Heart left ventricle (tissue), 16 donors: Measurements from ENCODE around the gene EFNA5. TPM values are rescaled to one million over a fixed set of nuclear protein-coding genes. Genes with fewer than 3 reads are reported as not detected.

Source experiments
- ATAC-seq, 4 donors: fragments of 200-7000 bp; cut with Tn5 transposase; one replicate each; pipeline ENCODE4 v1.9.1; 2020 to 2022; ENCODE audit warnings: moderate library complexity in 4 of 4, mild to moderate bottlenecking in 3 of 4, moderate number of reproducible peaks in 1 of 4
- DNase-seq, 5 donors: peaks; one replicate each; pipeline ENCODE4 v3.0.0-alpha.2; 2020
- H3K27ac ChIP-seq, 12 donors: fragments of 200-600 bp; sonication (generic) in 4 of 12; one replicate each; pipeline versions ENCODE4 v1.5.0 to v1.8.0; 2016 to 2022; ENCODE audit warnings: mild to moderate bottlenecking in 2 of 12
- H3K27me3 ChIP-seq, 9 donors: fragments of 200-600 bp; sonication (generic) in 2 of 9; one replicate each; pipeline versions ENCODE4 v1.5.1 to v1.8.0; 2016 to 2022; ENCODE audit warnings: mild to moderate bottlenecking in 3 of 9
- H3K36me3 ChIP-seq, 9 donors: fragments of 200-600 bp; sonication (generic) in 2 of 9; one replicate each; pipeline versions ENCODE4 v1.5.0 to v1.8.0; 2018 to 2022; ENCODE audit warnings: mild to moderate bottlenecking in 2 of 9
- H3K4me1 ChIP-seq, 12 donors: fragments of 200-600 bp; sonication (generic) in 4 of 12; one replicate each; pipeline versions ENCODE4 v1.5.0 to v1.8.0; 2016 to 2022; ENCODE audit warnings: mild to moderate bottlenecking in 3 of 12
- H3K4me3 ChIP-seq, 12 donors: fragments of 200-600 bp; sonication (generic) in 4 of 12; one replicate each; pipeline versions ENCODE4 v1.5.0 to v1.8.0; 2017 to 2022; ENCODE audit warnings: mild to moderate bottlenecking in 9 of 12, moderate library complexity in 4 of 12
- H3K9me3 ChIP-seq, 12 donors: fragments of 200-600 bp; sonication (generic) in 4 of 12; one replicate each; pipeline versions ENCODE4 v1.5.0 to v1.8.0; 2016 to 2022; ENCODE audit warnings: mild to moderate bottlenecking in 1 of 12
- CTCF ChIP-seq, 12 donors: fragments of 200-600 bp; sonication (generic) in 4 of 12; IDR thresholded peaks; one replicate each; pipeline versions ENCODE4 v1.5.0 to v1.8.0; 2018 to 2022; ENCODE audit warnings: antibody characterized with exemption in 12 of 12, mild to moderate bottlenecking in 5 of 12
- POLR2A ChIP-seq, 2 donors: fragments of 450-650 bp; IDR thresholded peaks; one replicate each; pipeline ENCODE4 v1.6.1; 2017; ENCODE audit warnings: antibody characterized with exemption in 2 of 2, mild to moderate bottlenecking in 2 of 2, moderate library complexity in 2 of 2
- WGBS, 4 donors: extraction: QIAGEN DNeasy Blood & Tissue Kit in 2 of 4; methylation state at CpG; one replicate each; pipeline versions ENCODE4 v1.1.5 to v1.1.7; 2013 to 2018; 5-methylcytosine and 5-hydroxymethylcytosine counted together
- intact Hi-C, 10 donors: fragments of 100-400 bp; cut with DNase I; formaldehyde crosslinking; loops; one replicate each; pipeline versions ENCODE4 v1.11.1 to v1.14.2; 2022
- polyA plus RNA-seq, 2 donors: library from polyadenylated mRNA; stranded (reverse); fragments of 200-250 nt; gene quantifications; one replicate each; pipeline ENCODE4 v1.2.3, GENCODE V29; 2013
- total RNA-seq, 9 donors: library from RNA; depleted of rRNA in 2 of 9; stranded (reverse); fragments of >200 nt in 2 of 9; fragmentation: NEBNext Ultra II Directional in 3 of 9; extraction: Animal tissue kit (Norgen Biotek cat#: 25700) in 3 of 9; gene quantifications; one replicate each; pipeline versions ENCODE4 v1.1.0 to v1.2.4, GENCODE V29; 2016 to 2023
- donor health status: ischemic (EF 13 %, LVEDD 7.1; RV severe dilation, severe dysfunction).
- donor health status: healthy with polysubstance abuse.
- donor health status: DM: no; HTN: yes; CAD: no.
- donor health status: DM: no; HTN: no; CAD: no.
- donor health status: ischemic (EF 25% LVEDD 6.9; RV normal size, moderate dysfunction).
- donor health status: ischemic (EF 25% LVEDD 5.7; RV mildly dilated, moderate dysfunction).
- donor health status: healthy.
- donor health status: DM: yes; HTN: yes; CAD: no.
- donor health status: ischemic (EF 35%, LVEDD 5.7; RV mildly dilated, moderate dysfunction).
- donor health status: nonischemic (EF 11% LVEDD 7.7; RV severe dilation, severe dysfunction).
- donor health status: DM: yes; HTN: yes; CAD: no.
- donor health status: PGD.
- donor health status: ischemic (EF 29% LVEDD 5.4; RV normal size, mild dysfunction).
- donor health status: nonischemic (EF 23%, LVEDD 6.1; RV moderate dilation, normal function).

Gene EFNA5
- total and polyA plus RNA-seq, 11 donors: 6.1 to 58.4 (median 28.3) TPM

- TF ChIP-seq CTCF (IDR thresholded peaks at IDR 0.05) (no peak), POLR2A (IDR thresholded peaks at IDR 0.05) (no peak)
- Histone ChIP-seq H3K27me3 (peaks cover 0 to 5% (median 0%) of the 10 kb centered on the region in 9 donors), H3K36me3 (no peaks in the 10 kb centered on the region), H3K4me3 (peak overlapping the region in 3 of 12 donors; percentile 43 to 50 (median 47)), H3K9me3 (no peaks in the 10 kb centered on the region), H3K4me1 (peaks cover 0 to 60% (median 19%) of the 10 kb centered on the region in 12 donors), H3K27ac (peak overlapping the region in 11 of 12 donors; percentile 6 to 89 (median 81))
- no peak for DNase-seq
- peak in 3 of 4 donors; percentile 34 to 56 (median 41) for ATAC-seq
- intact Hi-C loops: loop anchor here in 7 of 10 donors (5.0 to 10.0 kb wide), 5 partner anchors 99 to 468 kb away; partner anchors contain the start of gene EFNA5 (in 7 of the 7)
- whole genome bisulfite sequencing, 4 donors: 70 to 84% (median 76%) methylated on average over 8 of the region's 8 CpGs
These were observed 97.9 kb downstream of the EFNA5 start for GRCh38 chr5:107572715-107573368.

GRCh38 chr5:107571621-107572536 lies 98.9 kb downstream of the EFNA5 start:
- peaks cover 0 to 5% (median 0%) of the 10 kb centered on the region in 9 donors for H3K27me3 ChIP-seq
- peaks cover 0 to 50% (median 14%) of the 10 kb centered on the region in 12 donors for H3K4me1 ChIP-seq
- intact Hi-C loops: loop anchor here in 7 of 10 donors (5.0 to 10.0 kb wide), 5 partner anchors 100 to 467 kb away; partner anchors contain the start of gene EFNA5 (in 7 of the 7)
- ATAC-seq (peak; percentile 90 to 95 (median 94)), DNase-seq (peak; percentile 88 to 93 (median 90))
- H3K36me3 ChIP-seq: no peaks in the 10 kb centered on the region
- H3K9me3 ChIP-seq: no peaks in the 10 kb centered on the region
- TF ChIP-seq CTCF (IDR thresholded peaks at IDR 0.05): peak; percentile 87 to 96 (median 94)
- TF ChIP-seq POLR2A (IDR thresholded peaks at IDR 0.05): peak in 1 of 2 donors; percentile 19
- H3K4me3 ChIP-seq: peak overlapping the region in 11 of 12 donors; percentile 9 to 60 (median 47)
- WGBS, 4 donors: 2 to 5% (median 4%) methylated on average over 26 of the region's 26 CpGs
- peak overlapping the region in 11 of 12 donors; percentile 47 to 89 (median 81) for H3K27ac ChIP-seq

DNA sequence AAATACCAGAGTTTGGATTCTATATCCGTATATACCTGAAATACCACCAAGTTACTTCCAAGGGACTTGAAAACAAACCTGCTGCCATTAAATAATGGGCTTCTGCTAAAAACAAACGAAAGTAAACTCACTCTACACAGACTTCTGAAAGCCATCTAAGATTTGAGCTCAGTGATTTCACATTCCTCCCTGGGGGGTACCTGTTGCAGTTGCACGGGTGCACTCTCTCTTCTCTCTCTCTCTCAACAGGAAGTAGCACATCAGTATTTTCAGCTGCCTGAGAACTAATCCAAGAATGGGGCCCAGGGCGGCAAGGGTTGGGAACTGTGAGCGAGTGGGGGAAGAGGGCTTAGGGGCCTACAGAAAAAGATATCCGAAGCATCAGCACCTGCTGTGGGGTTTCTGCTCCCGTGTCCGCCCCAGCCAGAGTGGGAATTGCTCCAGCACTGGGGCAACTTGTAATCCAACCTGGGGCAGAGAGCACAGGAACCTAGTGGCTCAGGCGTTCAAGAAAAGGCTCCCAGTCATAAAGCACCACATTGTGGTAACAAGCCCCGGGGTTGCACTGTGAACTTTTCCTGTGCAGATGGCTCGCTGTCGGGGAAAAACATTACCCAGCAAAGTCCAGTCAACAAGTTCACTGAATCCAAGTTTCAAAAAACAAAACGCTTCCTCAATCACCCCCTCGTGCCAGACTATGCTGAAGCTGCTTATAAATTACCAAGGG lies 99.8 kb downstream of the EFNA5 start:
- no peaks in the 10 kb centered on the region for H3K36me3 ChIP-seq
- ATAC-seq (peak in 3 of 4 donors; percentile 5 to 46 (median 33)), DNase-seq (peak in 2 of 5 donors; percentile 35 to 41)
- H3K27me3 ChIP-seq: peaks cover 0 to 5% (median 0%) of the 10 kb centered on the region in 9 donors
- H3K4me1 ChIP-seq: peaks cover 0 to 50% (median 15%) of the 10 kb centered on the region in 12 donors
- intact Hi-C loops: loop anchor here in 7 of 10 donors (5.0 to 10.0 kb wide), 5 partner anchors 101 to 466 kb away; partner anchors contain the start of gene EFNA5 (in 7 of the 7)
- H3K4me3 ChIP-seq: peak overlapping the region in 7 of 12 donors; percentile 28 to 59 (median 47)
- TF ChIP-seq CTCF (IDR thresholded peaks at IDR 0.05) (no peak), POLR2A (IDR thresholded peaks at IDR 0.05) (no peak)
- H3K9me3 ChIP-seq: no peaks in the 10 kb centered on the region
- 33 to 39% (median 37%) methylated on average over 14 of the region's 14 CpGs for WGBS, 4 donors
- peak overlapping the region in 11 of 12 donors; percentile 47 to 89 (median 81) for H3K27ac ChIP-seq
